Measurements from ENCODE around the gene AGMAT. TPM values are rescaled to one million over a fixed set of nuclear protein-coding genes. Genes with fewer than 3 reads are reported as not detected.

AGMAT gene
- total RNA-seq, 2 donors from 2014 or later = 9.7 to 16.6 TPM

- Mint-ChIP-seq H3K9me3 (no peaks in the 10 kb centered on the region), H3K4me3 (no peak overlapping the region), H3K27ac (no peak overlapping the region), H3K4me1 (no peaks in the 10 kb centered on the region), H3K36me3 (ENCODE audit: low read depth) (no peaks in the 10 kb centered on the region), H3K27me3 (no peaks in the 10 kb centered on the region)
- no peak for ATAC-seq (replicated peaks)
These were observed 11.2 kb upstream of the AGMAT start for GRCh38 chr1:15595809-15596617.

GRCh38 chr1:15592285-15592684 is 7.4 kb upstream of the AGMAT start:
- Mint-ChIP-seq H3K9me3 (no peaks in the 10 kb centered on the region), H3K36me3 (ENCODE audit: low read depth) (peaks cover 19% of the 10 kb centered on the region), H3K4me3 (no peak overlapping the region), H3K27ac (no peak overlapping the region), H3K4me1 (no peaks in the 10 kb centered on the region), H3K27me3 (no peaks in the 10 kb centered on the region)
- ATAC-seq (replicated peaks) = no peak

- H3K36me3 Mint-ChIP-seq (ENCODE audit: low read depth) = peaks cover 16% of the 10 kb centered on the region
- no peaks in the 10 kb centered on the region for H3K27me3 Mint-ChIP-seq
- peak overlapping the region; percentile 83 for H3K4me3 Mint-ChIP-seq
- peak overlapping the region; percentile 72 for H3K27ac Mint-ChIP-seq
- H3K4me1 Mint-ChIP-seq = peaks cover 22% of the 10 kb centered on the region
- H3K9me3 Mint-ChIP-seq = no peaks in the 10 kb centered on the region
- no peak for ATAC-seq (replicated peaks)
These were observed 1.7 kb downstream of the AGMAT start for GRCh38 chr1:15583016-15583706.

GRCh38 chr1:15579683-15580047 is 5.2 kb downstream of the AGMAT start:
- Mint-ChIP-seq H3K4me1 (peaks cover 22% of the 10 kb centered on the region), H3K27me3 (no peaks in the 10 kb centered on the region), H3K27ac (peak overlapping the region; percentile 94), H3K36me3 (ENCODE audit: low read depth) (peaks cover 23% of the 10 kb centered on the region), H3K9me3 (no peaks in the 10 kb centered on the region), H3K4me3 (peak overlapping the region; percentile 76)
- peak; percentile 20 for ATAC-seq (replicated peaks)

GRCh38 chr1:15578921-15579682 is 5.7 kb downstream of the AGMAT start:
- H3K27ac Mint-ChIP-seq = peak overlapping the region; percentile 94
- peak; percentile 81 for ATAC-seq (replicated peaks)
- peaks cover 22% of the 10 kb centered on the region for H3K4me1 Mint-ChIP-seq
- peak overlapping the region; percentile 76 for H3K4me3 Mint-ChIP-seq
- H3K36me3 Mint-ChIP-seq (ENCODE audit: low read depth) = peaks cover 29% of the 10 kb centered on the region
- H3K27me3 Mint-ChIP-seq = no peaks in the 10 kb centered on the region
- H3K9me3 Mint-ChIP-seq = no peaks in the 10 kb centered on the region

- no peaks in the 10 kb centered on the region for H3K27me3 Mint-ChIP-seq
- peaks cover 42% of the 10 kb centered on the region for H3K36me3 Mint-ChIP-seq (ENCODE audit: low read depth)
- H3K4me1 Mint-ChIP-seq = peaks cover 17% of the 10 kb centered on the region
- peak overlapping the region; percentile 76 for H3K4me3 Mint-ChIP-seq
- H3K9me3 Mint-ChIP-seq = no peaks in the 10 kb centered on the region
- peak overlapping the region; percentile 94 for H3K27ac Mint-ChIP-seq
- peak; percentile 41 for ATAC-seq (replicated peaks)
These were observed 7.2 kb downstream of the AGMAT start for GRCh38 chr1:15577691-15578090.

GRCh38 chr1:15575549-15576150 is 9.2 kb downstream of the AGMAT start:
- Mint-ChIP-seq H3K27me3 (no peaks in the 10 kb centered on the region), H3K4me3 (no peak overlapping the region), H3K9me3 (no peaks in the 10 kb centered on the region), H3K36me3 (ENCODE audit: low read depth) (peaks cover 59% of the 10 kb centered on the region), H3K4me1 (peaks cover 17% of the 10 kb centered on the region), H3K27ac (no peak overlapping the region)
- no peak for ATAC-seq (replicated peaks)

- ATAC-seq (replicated peaks) = no peak
- H3K27me3 Mint-ChIP-seq = no peaks in the 10 kb centered on the region
- peaks cover 14% of the 10 kb centered on the region for H3K4me1 Mint-ChIP-seq
- no peak overlapping the region for H3K4me3 Mint-ChIP-seq
- H3K27ac Mint-ChIP-seq = peak overlapping the region; percentile 15
- H3K9me3 Mint-ChIP-seq = no peaks in the 10 kb centered on the region
- peaks cover 68% of the 10 kb centered on the region for H3K36me3 Mint-ChIP-seq (ENCODE audit: low read depth)
These were observed 10.1 kb downstream of the AGMAT start for GRCh38 chr1:15574741-15575140.

GRCh38 chr1:15573477-15573876 is 11.4 kb downstream of the AGMAT start:
- no peak overlapping the region for H3K4me3 Mint-ChIP-seq
- no peak for ATAC-seq (replicated peaks)
- no peaks in the 10 kb centered on the region for H3K27me3 Mint-ChIP-seq
- peaks cover 2% of the 10 kb centered on the region for H3K4me1 Mint-ChIP-seq
- H3K36me3 Mint-ChIP-seq (ENCODE audit: low read depth) = peaks cover 76% of the 10 kb centered on the region
- H3K9me3 Mint-ChIP-seq = no peaks in the 10 kb centered on the region
- H3K27ac Mint-ChIP-seq = no peak overlapping the region

GRCh38 chr1:15571266-15571665 is 13.6 kb downstream of the AGMAT start:
- H3K4me3 Mint-ChIP-seq = no peak overlapping the region
- H3K9me3 Mint-ChIP-seq = no peaks in the 10 kb centered on the region
- peak overlapping the region; percentile 42 for H3K27ac Mint-ChIP-seq

GRCh38 chr1:15570861-15571260 is 14.0 kb downstream of the AGMAT start:
- H3K9me3 Mint-ChIP-seq = no peaks in the 10 kb centered on the region
- H3K4me3 Mint-ChIP-seq = no peak overlapping the region
- peak overlapping the region; percentile 42 for H3K27ac Mint-ChIP-seq
- peaks cover 91% of the 10 kb centered on the region for H3K36me3 Mint-ChIP-seq (ENCODE audit: low read depth)
- no peaks in the 10 kb centered on the region for H3K4me1 Mint-ChIP-seq
- H3K27me3 Mint-ChIP-seq = no peaks in the 10 kb centered on the region
- no peak for ATAC-seq (replicated peaks)

More at GRCh38 chr1:15571266-15571665, 13.6 kb downstream of the AGMAT start:
- H3K36me3 Mint-ChIP-seq (ENCODE audit: low read depth) = peaks cover 87% of the 10 kb centered on the region
- no peaks in the 10 kb centered on the region for H3K4me1 Mint-ChIP-seq
- no peaks in the 10 kb centered on the region for H3K27me3 Mint-ChIP-seq
- ATAC-seq (replicated peaks) = no peak

- H3K4me1 Mint-ChIP-seq = no peaks in the 10 kb centered on the region
- peaks cover 96% of the 10 kb centered on the region for H3K36me3 Mint-ChIP-seq (ENCODE audit: low read depth)
- H3K9me3 Mint-ChIP-seq = no peaks in the 10 kb centered on the region
- ATAC-seq (replicated peaks) = no peak
- no peak overlapping the region for H3K4me3 Mint-ChIP-seq
- H3K27ac Mint-ChIP-seq = no peak overlapping the region
- H3K27me3 Mint-ChIP-seq = no peaks in the 10 kb centered on the region
These were observed 16.3 kb downstream of the AGMAT start for GRCh38 chr1:15568387-15569073.

GRCh38 chr1:15559189-15559810 is 25.6 kb downstream of the AGMAT start:
- no peak for ATAC-seq (replicated peaks)
- H3K36me3 Mint-ChIP-seq (ENCODE audit: low read depth) = peaks cover 66% of the 10 kb centered on the region
- H3K27ac Mint-ChIP-seq = no peak overlapping the region
- no peaks in the 10 kb centered on the region for H3K27me3 Mint-ChIP-seq
- no peaks in the 10 kb centered on the region for H3K4me1 Mint-ChIP-seq
- no peak overlapping the region for H3K4me3 Mint-ChIP-seq
- no peaks in the 10 kb centered on the region for H3K9me3 Mint-ChIP-seq
